Right hindlimb (tissue), 1 donor: ENCODE measurements around the gene PRMT7.

Experiments used
- DNase-seq: peaks from one replicate; pipeline ENCODE4 v3.0.0-alpha.2; 2018

PRMT7 gene

GRCh38 chr16:68348639-68349445 is 38.0 kb downstream of the PRMT7 start:
- DNase-seq, result no peak

- DNase-seq, result no peak
Observed at GRCh38 chr16:68349838-68350410, 39.1 kb downstream of the PRMT7 start.

GRCh38 chr16:68350813-68351350 is 40.1 kb downstream of the PRMT7 start:
- no peak for DNase-seq

- DNase-seq, result no peak
Observed at GRCh38 chr16:68351463-68351862, 40.6 kb downstream of the PRMT7 start.

- DNase-seq, result no peak
Observed at GRCh38 chr16:68351991-68352431, 41.2 kb downstream of the PRMT7 start.

- DNase-seq, result no peak
Observed at GRCh38 chr16:68353366-68353765, 42.5 kb downstream of the PRMT7 start.

GRCh38 chr16:68354816-68355215 is 44.0 kb downstream of the PRMT7 start:
- no peak for DNase-seq

GRCh38 chr16:68355447-68356248 is 44.8 kb downstream of the PRMT7 start:
- no peak for DNase-seq

GRCh38 chr16:68356249-68356918 is 45.6 kb downstream of the PRMT7 start:
- DNase-seq, result no peak

- no peak for DNase-seq
Observed at GRCh38 chr16:68356919-68357286, 46.1 kb downstream of the PRMT7 start.

GRCh38 chr16:68357521-68357922 is 46.7 kb downstream of the PRMT7 start:
- no peak for DNase-seq

GRCh38 chr16:68357923-68358322 is 47.1 kb downstream of the PRMT7 start:
- no peak for DNase-seq

- no peak for DNase-seq
Observed at GRCh38 chr16:68358951-68359350, 48.1 kb downstream of the PRMT7 start.

GRCh38 chr16:68359398-68360191 is 48.8 kb downstream of the PRMT7 start:
- DNase-seq, result no peak

GRCh38 chr16:68360547-68360946 is 49.7 kb downstream of the PRMT7 start:
- no peak for DNase-seq

GRCh38 chr16:68360956-68361355 is 50.1 kb downstream of the PRMT7 start:
- DNase-seq, result peak; percentile 55

- DNase-seq, result no peak
Observed at GRCh38 chr16:68361485-68361884, 50.7 kb downstream of the PRMT7 start.

GRCh38 chr16:68362262-68362913 is 51.6 kb downstream of the PRMT7 start:
- no peak for DNase-seq

GRCh38 chr16:68362947-68363657 is 52.3 kb downstream of the PRMT7 start:
- DNase-seq, result no peak

- DNase-seq, result no peak
Observed at GRCh38 chr16:68363658-68364521, 53.1 kb downstream of the PRMT7 start.
